Mammary epithelial cell (primary cell): ENCODE results near the gene THBS1.

ENCODE experiments used
- EZH2 ChIP-seq: IDR thresholded peaks from 2 replicates; pipeline ENCODE4 v1.6.1; 2012; ENCODE audit warnings: low read length, inconsistent platforms, borderline replicate concordance
- TF ChIP-seq, protein P1 (sequence below), 2 donors: IDR thresholded peaks in 1 of 2; conservative IDR thresholded peaks in 1 of 2; 2 replicates each; pipeline ENCODE4 v1.5.1; 2011 to 2012; ENCODE audit warnings: inconsistent platforms in 2 of 2, low read length in 2 of 2, mild to moderate bottlenecking in 2 of 2, control low read depth in 1 of 2, low read depth in 1 of 2; ENCODE audit not compliant: insufficient read depth in 1 of 2; ENCODE audit errors: extremely low read depth in 1 of 2

DNA sequence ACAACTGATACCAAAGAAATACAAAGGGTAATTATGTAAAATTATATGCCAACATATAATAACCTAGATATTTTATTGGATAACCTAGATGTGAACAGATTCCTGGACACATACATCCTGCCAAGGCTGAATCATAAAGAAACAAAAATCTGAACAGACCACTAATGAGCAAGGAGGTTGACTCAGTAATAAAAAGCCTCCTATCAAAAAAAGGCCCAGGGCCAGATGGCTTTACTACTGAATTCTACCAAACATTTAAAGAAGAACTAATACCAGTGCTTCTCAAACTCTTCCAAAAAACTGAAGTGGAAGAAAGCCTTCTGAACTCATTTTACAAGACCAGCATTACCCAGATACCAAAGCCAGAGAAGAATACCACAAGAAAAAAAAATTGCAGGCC lies 32.4 kb downstream of the THBS1 start:
- TF ChIP-seq, protein P1, sequence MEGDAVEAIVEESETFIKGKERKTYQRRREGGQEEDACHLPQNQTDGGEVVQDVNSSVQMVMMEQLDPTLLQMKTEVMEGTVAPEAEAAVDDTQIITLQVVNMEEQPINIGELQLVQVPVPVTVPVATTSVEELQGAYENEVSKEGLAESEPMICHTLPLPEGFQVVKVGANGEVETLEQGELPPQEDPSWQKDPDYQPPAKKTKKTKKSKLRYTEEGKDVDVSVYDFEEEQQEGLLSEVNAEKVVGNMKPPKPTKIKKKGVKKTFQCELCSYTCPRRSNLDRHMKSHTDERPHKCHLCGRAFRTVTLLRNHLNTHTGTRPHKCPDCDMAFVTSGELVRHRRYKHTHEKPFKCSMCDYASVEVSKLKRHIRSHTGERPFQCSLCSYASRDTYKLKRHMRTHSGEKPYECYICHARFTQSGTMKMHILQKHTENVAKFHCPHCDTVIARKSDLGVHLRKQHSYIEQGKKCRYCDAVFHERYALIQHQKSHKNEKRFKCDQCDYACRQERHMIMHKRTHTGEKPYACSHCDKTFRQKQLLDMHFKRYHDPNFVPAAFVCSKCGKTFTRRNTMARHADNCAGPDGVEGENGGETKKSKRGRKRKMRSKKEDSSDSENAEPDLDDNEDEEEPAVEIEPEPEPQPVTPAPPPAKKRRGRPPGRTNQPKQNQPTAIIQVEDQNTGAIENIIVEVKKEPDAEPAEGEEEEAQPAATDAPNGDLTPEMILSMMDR (conservative IDR thresholded peaks at IDR 0.05 in 1 of 2, IDR thresholded peaks at IDR 0.05 in 1 of 2; ENCODE audit: extremely low read depth in 1 of 2, insufficient read depth in 1 of 2, low read depth in 1 of 2, low read length in 2 of 2) = no peak
- TF ChIP-seq EZH2 = no peak
